Smooth muscle cell (in vitro differentiated cells): Measurements from ENCODE around the gene BCAR1. TPM values are rescaled to one million over a fixed set of nuclear protein-coding genes. Genes with fewer than 3 reads are reported as not detected.

Experiments
- DNase-seq: peaks from one replicate; lab custom pipeline; 2025; ENCODE audit not compliant: unreplicated experiment; lab: John Stamatoyannopoulos, UW
- H2AFZ ChIP-seq: fragments of 200-600 bp; sonication (generic); 2 replicates; pipeline ENCODE4 v1.6.0; 2016; ENCODE audit warnings: antibody characterized with exemption, low read depth, mild to moderate bottlenecking
- H3F3A ChIP-seq: fragments of 200-600 bp; sonication (generic); 2 replicates; pipeline ENCODE4 v1.6.0; 2017; ENCODE audit warnings: antibody characterized with exemption, low read depth
- H3K27ac ChIP-seq: fragments of 200-600 bp; sonication (generic); 2 replicates; pipeline ENCODE4 v1.5.1; 2016; ENCODE audit warnings: low read depth, mild to moderate bottlenecking
- H3K27me3 ChIP-seq: fragments of 200-600 bp; sonication (generic); 2 replicates; pipeline ENCODE4 v1.6.1; 2016; ENCODE audit warnings: low read depth, mild to moderate bottlenecking
- H3K36me3 ChIP-seq: fragments of 200-600 bp; sonication (generic); 2 replicates; pipeline ENCODE4 v1.5.1; 2016; ENCODE audit warnings: low read depth
- H3K4me1 ChIP-seq: fragments of 200-600 bp; sonication (generic); 2 replicates; pipeline ENCODE4 v1.5.1; 2016; ENCODE audit warnings: low read depth
- H3K4me2 ChIP-seq: fragments of 200-600 bp; sonication (generic); 2 replicates; pipeline ENCODE4 v1.6.0; 2016; ENCODE audit warnings: mild to moderate bottlenecking
- H3K4me3 ChIP-seq: fragments of 200-600 bp; sonication (generic); 2 replicates; pipeline ENCODE4 v1.5.1; 2016; ENCODE audit warnings: mild to moderate bottlenecking
- H3K79me2 ChIP-seq: fragments of 200-600 bp; sonication (generic); 2 replicates; pipeline ENCODE4 v1.6.0; 2016; ENCODE audit warnings: low read depth, mild to moderate bottlenecking
- H3K9ac ChIP-seq: fragments of 200-600 bp; sonication (generic); 2 replicates; pipeline ENCODE4 v1.6.0; 2016; ENCODE audit warnings: low read depth
- H3K9me3 ChIP-seq: fragments of 200-600 bp; sonication (generic); replicated peaks from 2 replicates; pipeline ENCODE4 v1.5.1; 2016; ENCODE audit warnings: low read depth
- H4K20me1 ChIP-seq: fragments of 200-600 bp; sonication (generic); 2 replicates; pipeline ENCODE4 v1.6.0; 2016; ENCODE audit warnings: low read depth
- CTCF ChIP-seq: fragments of 200-600 bp; sonication (generic); IDR thresholded peaks from 2 replicates; pipeline ENCODE4 v1.5.1; 2017; ENCODE audit warnings: borderline replicate concordance, mild to moderate bottlenecking, antibody characterized with exemption; ENCODE audit not compliant: insufficient read depth, poor library complexity, severe bottlenecking
- WGBS: methylation state at CpG from one replicate; pipeline ENCODE4 v1.1.7; 2016; ENCODE audit warnings: low lambda C conversion rate; 5-methylcytosine and 5-hydroxymethylcytosine counted together
- polyA plus RNA-seq: library from polyadenylated mRNA; unstranded; fragments of >200 nt; fragmentation: Nextera tagmentation; extraction: Ambion mirVana; gene quantifications from 2 replicates; pipeline ENCODE4 v1.2.1, GENCODE V29; 2016
- total RNA-seq: library from RNA; depleted of rRNA; stranded (reverse); fragments of >200 nt; gene quantifications from 2 replicates; pipeline ENCODE4 v1.2.3, GENCODE V29; 2014

The BCAR1 gene
- total and polyA plus RNA-seq, 2 experiments from 2014 or later = 49.4 to 117 TPM

GRCh38 chr16:75198135-75198600, 53.3 kb downstream of the BCAR1 start:
- Histone ChIP-seq H3K4me2 (peak overlapping the region; percentile 78), H3K4me3 (peak overlapping the region; percentile 31), H3K27ac (no peak overlapping the region), H3K27me3 (no peaks in the 10 kb centered on the region), H2AFZ (peak overlapping the region; percentile 21), H3F3A (no peaks in the 10 kb centered on the region), H3K36me3 (no peaks in the 10 kb centered on the region), H4K20me1 (no peaks in the 10 kb centered on the region), H3K79me2 (no peaks in the 10 kb centered on the region), H3K9me3 (no peaks in the 10 kb centered on the region), H3K4me1 (no peaks in the 10 kb centered on the region), H3K9ac (no peak overlapping the region)
- TF ChIP-seq CTCF = no peak
- DNase-seq = no peak
- WGBS = 27% methylated on average over 18 of the region's 18 CpGs

GRCh38 chr16:75197522-75198134, 53.8 kb downstream of the BCAR1 start:
- 74% methylated on average over 14 of the region's 14 CpGs for WGBS
- H3K79me2 ChIP-seq = no peaks in the 10 kb centered on the region
- H3K4me2 ChIP-seq = peak overlapping the region; percentile 78
- TF ChIP-seq CTCF = no peak
- DNase-seq = no peak
- H3K27me3 ChIP-seq = no peaks in the 10 kb centered on the region
- H3K9me3 ChIP-seq = no peaks in the 10 kb centered on the region
- H3K9ac ChIP-seq = no peak overlapping the region
- peak overlapping the region; percentile 31 for H3K4me3 ChIP-seq
- no peaks in the 10 kb centered on the region for H3F3A ChIP-seq
- no peaks in the 10 kb centered on the region for H3K36me3 ChIP-seq
- no peaks in the 10 kb centered on the region for H4K20me1 ChIP-seq
- no peaks in the 10 kb centered on the region for H3K4me1 ChIP-seq
- peak overlapping the region; percentile 21 for H2AFZ ChIP-seq
- H3K27ac ChIP-seq = no peak overlapping the region

GRCh38 chr16:75196836-75197235, 54.6 kb downstream of the BCAR1 start:
- H3K9ac ChIP-seq = no peak overlapping the region
- H4K20me1 ChIP-seq = no peaks in the 10 kb centered on the region
- H3K4me2 ChIP-seq = no peak overlapping the region
- TF ChIP-seq CTCF = no peak
- no peak overlapping the region for H2AFZ ChIP-seq
- H3K79me2 ChIP-seq = no peaks in the 10 kb centered on the region
- no peaks in the 10 kb centered on the region for H3F3A ChIP-seq
- no peak overlapping the region for H3K27ac ChIP-seq
- H3K4me1 ChIP-seq = no peaks in the 10 kb centered on the region
- no peak overlapping the region for H3K4me3 ChIP-seq
- no peaks in the 10 kb centered on the region for H3K27me3 ChIP-seq
- no peaks in the 10 kb centered on the region for H3K36me3 ChIP-seq
- no peak for DNase-seq
- H3K9me3 ChIP-seq = no peaks in the 10 kb centered on the region
- WGBS = 97% methylated on average over 8 of the region's 9 CpGs
